Esophagus squamous epithelium (tissue), 4 donors: ENCODE measurements around the gene CPSF3.

Experiments used
- CTCF ChIP-seq, 6 experiments: fragments of 450-650 bp in 4 of 6; fragments of 200-600 bp in 2 of 6; sonication (generic) in 2 of 6; IDR thresholded peaks; one replicate each; pipeline ENCODE4 v1.5.1; 2016 to 2019; ENCODE audit warnings: antibody characterized with exemption in 6 of 6, mild to moderate bottlenecking in 4 of 6, moderate library complexity in 4 of 6
- POLR2A ChIP-seq, 4 donors: fragments of 450-650 bp; IDR thresholded peaks; one replicate each; pipeline ENCODE4 v1.6.1; 2017; ENCODE audit warnings: antibody characterized with exemption in 4 of 4, mild to moderate bottlenecking in 4 of 4, moderate library complexity in 3 of 4

- TF ChIP-seq POLR2A (IDR thresholded peaks at IDR 0.05) (no peak), CTCF (IDR thresholded peaks at IDR 0.05) (no peak)
Observed at GRCh38 chr2:9401059-9401547, 22.4 kb upstream of the CPSF3 start.
